ENCODE measurements around the gene TMEM117.
A peak's percentile ranks its signal among the peaks of the same experiment; 100 is the strongest.
"Not testable (repeated sequence)": the region's sequence is repeated elsewhere in the genome, so short reads cannot be mapped to it uniquely, and the experiment has no call there.

The TMEM117 gene

GRCh38 chr12:44174053-44174452 lies 338.2 kb downstream of the TMEM117 start:
- no peak for TF ChIP-seq CTCF (IDR thresholded peaks at IDR 0.05; ENCODE audit: low read depth, low read length)
- no peak overlapping the region for H3K4me3 ChIP-seq (replicated peaks in 1 of 2; ENCODE audit: low read depth in 2 of 2, low read length in 2 of 2)
- DNase-seq (ENCODE audit: low read depth in 2 of 2), result no peak

- no peak overlapping the region for H3K4me3 ChIP-seq (replicated peaks in 1 of 2; ENCODE audit: low read depth in 2 of 2, low read length in 2 of 2)
- TF ChIP-seq CTCF (IDR thresholded peaks at IDR 0.05; ENCODE audit: low read depth, low read length), result no peak
Observed at GRCh38 chr12:44184499-44185206, 348.8 kb downstream of the TMEM117 start.

GRCh38 chr12:44193281-44193680 lies 357.4 kb downstream of the TMEM117 start:
- no peak overlapping the region for H3K4me3 ChIP-seq (replicated peaks in 1 of 2; ENCODE audit: low read depth in 2 of 2, low read length in 2 of 2)
- TF ChIP-seq CTCF (IDR thresholded peaks at IDR 0.05; ENCODE audit: low read depth, low read length), result no peak
- DNase-seq (ENCODE audit: low read depth in 2 of 2), result no peak

More at GRCh38 chr12:44184499-44185206, 348.8 kb downstream of the TMEM117 start:
- DNase-seq (ENCODE audit: low read depth in 2 of 2), result no peak

- DNase-seq (ENCODE audit: low read depth in 2 of 2), result not testable (repeated sequence)
Observed at GRCh38 chr12:44195719-44196118, 359.8 kb downstream of the TMEM117 start.

GRCh38 chr12:44206045-44206444 lies 370.2 kb downstream of the TMEM117 start:
- no peak overlapping the region for H3K4me3 ChIP-seq (replicated peaks in 1 of 2; ENCODE audit: low read depth in 2 of 2, low read length in 2 of 2)
- TF ChIP-seq CTCF (IDR thresholded peaks at IDR 0.05; ENCODE audit: low read depth, low read length), result no peak
- DNase-seq (ENCODE audit: low read depth in 2 of 2), result no peak

More at GRCh38 chr12:44195719-44196118, 359.8 kb downstream of the TMEM117 start:
- not testable (repeated sequence) for H3K4me3 ChIP-seq (replicated peaks in 1 of 2; ENCODE audit: low read depth in 2 of 2, low read length in 2 of 2)

GRCh38 chr12:44217146-44217883 lies 381.4 kb downstream of the TMEM117 start:
- TF ChIP-seq CTCF (IDR thresholded peaks at IDR 0.05; ENCODE audit: low read depth, low read length), result no peak
- DNase-seq (ENCODE audit: low read depth in 2 of 2), result no peak
- H3K4me3 ChIP-seq (replicated peaks in 1 of 2; ENCODE audit: low read depth in 2 of 2, low read length in 2 of 2), result no peak overlapping the region

GRCh38 chr12:44223736-44224135 lies 387.9 kb downstream of the TMEM117 start:
- no peak for TF ChIP-seq CTCF (IDR thresholded peaks at IDR 0.05; ENCODE audit: low read depth, low read length)
- peak in 1 of 2 donors; percentile 33 for DNase-seq (ENCODE audit: low read depth in 2 of 2)
- H3K4me3 ChIP-seq (replicated peaks in 1 of 2; ENCODE audit: low read depth in 2 of 2, low read length in 2 of 2), result no peak overlapping the region
